ENCODE results near the gene MEIS1. TPM values are rescaled to one million over a fixed set of nuclear protein-coding genes. Genes with fewer than 3 reads are reported as not detected.
A peak's percentile ranks its signal among the peaks of the same experiment; 100 is the strongest.

MEIS1 gene
- total RNA-seq, 4 donors from 2014 or later = 9.2 to 22.6 (median 18.8) TPM

DNA sequence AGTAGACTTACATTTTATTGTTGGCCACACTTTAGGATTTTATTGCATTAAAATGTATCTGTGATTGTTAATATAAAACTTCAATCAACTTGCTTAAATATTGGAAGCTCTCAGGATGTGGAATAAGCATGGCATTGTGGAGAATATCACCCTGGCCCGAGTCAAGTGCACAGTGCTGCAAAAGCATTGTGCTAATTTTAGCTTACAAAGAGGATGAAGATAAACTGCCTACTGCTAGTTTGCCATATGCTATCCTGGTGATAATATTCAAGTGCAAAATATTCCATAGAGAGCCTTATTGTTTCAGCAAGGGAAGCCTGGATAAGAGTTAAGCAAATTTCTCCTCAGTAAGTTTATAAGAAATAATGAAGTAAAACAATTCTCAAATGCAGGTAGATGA, 54.5 kb downstream of the MEIS1 start:
- DNase-seq (ENCODE audit: low spot score in 2 of 2) = no peak
- H3K4me3 ChIP-seq (ENCODE audit: low read depth, poor library complexity, severe bottlenecking) = no peak overlapping the region
- WGBS, 2 donors = 54 to 62% methylated on average over 1 of the region's 1 CpG
- intact Hi-C loops (cut with DNase I; ENCODE audit: low total_unique reads) = no loop called here
- TF ChIP-seq, protein P1, sequence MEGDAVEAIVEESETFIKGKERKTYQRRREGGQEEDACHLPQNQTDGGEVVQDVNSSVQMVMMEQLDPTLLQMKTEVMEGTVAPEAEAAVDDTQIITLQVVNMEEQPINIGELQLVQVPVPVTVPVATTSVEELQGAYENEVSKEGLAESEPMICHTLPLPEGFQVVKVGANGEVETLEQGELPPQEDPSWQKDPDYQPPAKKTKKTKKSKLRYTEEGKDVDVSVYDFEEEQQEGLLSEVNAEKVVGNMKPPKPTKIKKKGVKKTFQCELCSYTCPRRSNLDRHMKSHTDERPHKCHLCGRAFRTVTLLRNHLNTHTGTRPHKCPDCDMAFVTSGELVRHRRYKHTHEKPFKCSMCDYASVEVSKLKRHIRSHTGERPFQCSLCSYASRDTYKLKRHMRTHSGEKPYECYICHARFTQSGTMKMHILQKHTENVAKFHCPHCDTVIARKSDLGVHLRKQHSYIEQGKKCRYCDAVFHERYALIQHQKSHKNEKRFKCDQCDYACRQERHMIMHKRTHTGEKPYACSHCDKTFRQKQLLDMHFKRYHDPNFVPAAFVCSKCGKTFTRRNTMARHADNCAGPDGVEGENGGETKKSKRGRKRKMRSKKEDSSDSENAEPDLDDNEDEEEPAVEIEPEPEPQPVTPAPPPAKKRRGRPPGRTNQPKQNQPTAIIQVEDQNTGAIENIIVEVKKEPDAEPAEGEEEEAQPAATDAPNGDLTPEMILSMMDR (IDR thresholded peaks at IDR 0.05) = no peak
- no peak for TF ChIP-seq POLR2A (IDR thresholded peaks at IDR 0.05)

DNA sequence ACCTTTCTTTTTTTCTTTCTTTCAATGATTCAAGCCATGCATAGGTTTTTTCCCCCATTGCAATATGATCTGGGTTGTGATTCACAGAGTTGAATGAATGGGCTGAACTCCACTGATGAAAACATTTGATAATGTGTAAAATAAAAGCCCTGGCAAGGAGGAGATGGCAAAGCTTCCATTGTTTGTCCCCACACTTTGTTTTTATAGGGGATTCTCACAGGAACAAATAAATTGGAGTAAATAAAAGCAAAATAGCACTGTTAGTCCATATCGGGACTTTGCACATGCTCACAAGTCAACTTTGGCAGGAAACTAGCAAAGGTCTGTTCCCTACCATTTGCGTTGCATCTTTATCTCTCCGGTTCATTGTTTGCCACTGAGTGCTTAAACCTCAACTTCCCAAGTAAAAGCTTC, 55.7 kb downstream of the MEIS1 start:
- TF ChIP-seq, protein P1 (IDR thresholded peaks at IDR 0.05) = no peak
- no peak for TF ChIP-seq POLR2A (IDR thresholded peaks at IDR 0.05)
- no peak for DNase-seq (ENCODE audit: low spot score in 2 of 2)
- intact Hi-C loops (cut with DNase I; ENCODE audit: low total_unique reads) = no loop called here

DNA sequence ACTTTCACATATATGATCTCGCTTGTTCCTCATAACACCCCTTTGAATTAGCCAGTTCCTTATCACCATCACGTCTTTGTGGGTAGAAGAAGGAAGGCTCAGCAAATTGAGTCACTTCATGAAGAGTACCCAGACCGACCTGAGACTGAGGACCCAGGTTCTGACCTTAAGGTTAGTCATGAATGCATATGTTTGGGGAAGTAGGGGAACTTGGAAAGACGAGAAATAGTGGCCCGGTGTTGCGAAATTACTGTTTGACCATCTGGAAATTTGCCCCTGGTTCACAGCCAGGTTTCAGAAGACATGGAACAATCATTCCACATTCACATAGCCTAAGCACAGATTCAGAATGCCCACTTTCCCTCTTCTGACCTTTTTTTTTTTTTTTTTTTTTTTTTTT, 59.8 kb downstream of the MEIS1 start:
- DNase-seq (ENCODE audit: low spot score in 2 of 2) = peak; percentile 70 to 88
- no peak overlapping the region for H3K4me3 ChIP-seq (ENCODE audit: low read depth, poor library complexity, severe bottlenecking)
- WGBS, 2 donors = 50 to 63% methylated on average over 6 of the region's 6 CpGs
- TF ChIP-seq POLR2A (IDR thresholded peaks at IDR 0.05) = no peak
- TF ChIP-seq, protein P1 (IDR thresholded peaks at IDR 0.05) = no peak
- intact Hi-C loops (cut with DNase I; ENCODE audit: low total_unique reads) = no loop called here

More for the DNA sequence above, 55.7 kb downstream of the MEIS1 start:
- H3K4me3 ChIP-seq (ENCODE audit: low read depth, poor library complexity, severe bottlenecking) = no peak overlapping the region
- WGBS, 2 donors = 61 to 65% methylated on average over 3 of the region's 3 CpGs

DNA sequence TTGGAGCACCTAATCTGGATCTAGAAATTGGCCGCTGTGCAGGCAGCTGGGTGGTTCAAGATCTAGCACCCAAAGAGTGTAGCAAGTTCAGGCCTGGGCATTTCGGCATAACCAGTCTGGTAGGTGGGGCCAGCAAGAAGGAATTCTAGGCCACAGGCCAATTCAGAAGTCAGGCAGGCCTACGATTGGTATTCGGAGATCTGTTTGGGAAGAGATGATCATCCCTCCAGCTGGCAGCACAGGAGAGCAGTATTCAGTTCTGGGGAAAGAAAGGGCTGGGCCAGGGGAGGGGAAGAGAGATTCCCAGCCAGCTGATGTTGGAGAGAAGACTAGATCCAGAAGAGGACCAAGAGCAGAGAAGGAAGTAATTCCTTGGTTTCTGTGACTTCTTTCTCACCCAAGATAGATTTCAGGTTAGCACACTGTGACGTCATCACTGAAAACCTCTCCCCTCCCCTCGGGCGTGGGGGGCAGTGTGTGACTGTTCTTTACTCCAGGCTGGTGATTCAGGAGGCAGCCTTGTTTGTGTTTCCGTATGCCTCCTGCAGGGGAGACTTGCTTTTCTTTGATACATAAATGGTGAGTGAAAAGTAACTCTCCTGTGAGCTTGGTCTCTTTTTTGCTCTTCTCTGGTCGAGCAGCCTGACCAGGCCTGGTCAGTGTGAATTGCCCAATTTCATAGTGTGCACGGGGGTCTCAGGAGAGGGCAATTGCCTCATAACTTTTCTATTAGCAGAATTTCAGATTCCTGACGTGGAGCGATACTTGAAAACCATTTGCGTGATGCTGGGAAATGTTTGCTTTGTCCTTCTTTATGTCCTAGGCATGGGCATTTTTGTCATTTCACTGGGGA, 61.1 kb downstream of the MEIS1 start:
- H3K4me3 ChIP-seq (ENCODE audit: low read depth, poor library complexity, severe bottlenecking) = no peak overlapping the region
- intact Hi-C loops (cut with DNase I; ENCODE audit: low total_unique reads) = no loop called here
- WGBS, 2 donors = 37 to 41% methylated on average over 13 of the region's 13 CpGs
- peak; percentile 73 to 86 for DNase-seq (ENCODE audit: low spot score in 2 of 2)
- TF ChIP-seq, protein P1 (IDR thresholded peaks at IDR 0.05) = no peak
- no peak for TF ChIP-seq POLR2A (IDR thresholded peaks at IDR 0.05)

DNA sequence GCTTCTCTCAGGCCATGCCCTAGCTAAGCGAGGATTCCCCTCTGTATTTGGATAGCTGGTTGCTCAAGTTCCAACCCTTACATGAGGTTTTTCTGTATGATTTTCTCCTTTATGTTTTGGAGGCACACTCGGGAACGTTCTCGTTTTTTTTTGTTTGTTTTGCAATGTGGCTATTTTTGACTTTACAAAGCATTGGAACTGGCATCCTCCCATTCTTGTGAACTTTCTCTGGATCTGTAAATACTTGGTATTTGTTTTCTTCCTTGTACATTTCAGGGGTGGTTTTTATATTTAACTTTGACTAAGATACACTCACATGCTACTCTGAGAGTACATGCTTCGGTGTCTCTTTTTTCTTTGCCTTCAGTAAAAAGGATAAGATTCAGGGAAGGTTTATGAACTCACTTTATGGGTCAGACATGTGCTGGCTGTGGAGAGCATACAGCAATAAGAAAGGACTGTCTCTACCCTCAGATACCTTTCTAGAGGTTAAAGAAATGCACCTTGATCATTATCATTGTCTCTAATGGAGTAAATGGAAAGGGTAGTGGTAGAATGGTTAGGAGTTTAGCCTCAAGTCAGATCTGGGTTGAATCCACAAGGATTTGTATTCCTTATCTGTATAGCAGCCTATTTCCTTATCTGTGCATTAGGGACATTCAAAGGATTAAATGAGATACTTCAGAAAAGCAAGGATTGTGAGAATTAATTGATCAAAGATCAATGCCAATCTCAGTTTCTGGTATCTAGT, 61.9 kb downstream of the MEIS1 start:
- TF ChIP-seq, protein P1 (IDR thresholded peaks at IDR 0.05) = no peak
- no peak for TF ChIP-seq POLR2A (IDR thresholded peaks at IDR 0.05)
- no peak overlapping the region for H3K4me3 ChIP-seq (ENCODE audit: low read depth, poor library complexity, severe bottlenecking)
- intact Hi-C loops (cut with DNase I; ENCODE audit: low total_unique reads) = no loop called here
- DNase-seq (ENCODE audit: low spot score in 2 of 2) = no peak
- 37 to 39% methylated on average over 5 of the region's 5 CpGs for WGBS, 2 donors

All from lower leg skin (tissue), 4 donors.